ENCODE results near the gene PPP1R12C. TPM values are rescaled to one million over a fixed set of nuclear protein-coding genes. Genes with fewer than 3 reads are reported as not detected.

The PPP1R12C gene
- total and polyA plus RNA-seq, 2 experiments from 2014 or later = 16.4 to 66.9 TPM

DNA sequence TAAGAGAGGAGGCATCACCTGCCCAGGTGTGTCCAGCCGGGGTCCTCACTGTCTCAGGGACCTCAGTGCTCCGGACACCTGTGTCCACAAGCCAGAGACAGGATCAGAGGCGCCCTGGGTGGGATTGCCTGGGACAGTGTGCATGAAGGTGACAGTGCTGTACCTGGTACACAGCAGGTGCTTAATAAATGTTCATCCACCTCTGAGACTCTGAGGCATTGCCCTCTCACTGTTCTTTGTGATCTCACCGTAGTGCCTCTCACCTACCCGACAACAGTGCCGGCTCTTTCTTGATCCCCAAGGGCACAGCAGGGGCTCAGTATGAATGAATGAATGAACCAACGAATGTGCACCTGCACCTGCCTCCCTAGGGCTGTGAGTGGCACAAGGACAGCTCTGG, 63.7 kb downstream of the PPP1R12C start:
- WGBS, 2 experiments (ENCODE audit: low coverage in 1 of 2, low lambda C conversion rate in 2 of 2, missing lambda C conversion rate in 2 of 2) = 89 to 94% methylated on average over 7 of the region's 7 CpGs
- Histone ChIP-seq H3K4me1 (ENCODE audit: insufficient read depth) (no peaks in the 10 kb centered on the region), H3K79me2 (ENCODE audit: insufficient read depth) (no peaks in the 10 kb centered on the region), H3F3A (ENCODE audit: insufficient read depth) (no peaks in the 10 kb centered on the region), H3K36me3 (ENCODE audit: low read depth) (no peaks in the 10 kb centered on the region; the same call in 1 of the 2 replicates), H3K4me2 (ENCODE audit: unreplicated experiment) (no peak overlapping the region), H3K9me2 (ENCODE audit: insufficient read depth) (no peaks in the 10 kb centered on the region), H3K9ac (no peak overlapping the region), H2AFZ (no peak overlapping the region), H3K27ac (no peak overlapping the region), H4K20me1 (ENCODE audit: insufficient read depth) (no peaks in the 10 kb centered on the region), H3K4me3 (no peak overlapping the region), H3K27me3 (replicated peaks; ENCODE audit: insufficient read depth) (no peaks in the 10 kb centered on the region), H3K9me3 (ENCODE audit: low read depth) (no peaks in the 10 kb centered on the region)
- no peak for TF ChIP-seq EZH2 (IDR thresholded peaks at IDR 0.05; ENCODE audit: insufficient read depth, poor library complexity, severe bottlenecking)
- no peak for TF ChIP-seq EZH2phosphoT487 (IDR thresholded peaks at IDR 0.05; ENCODE audit: insufficient read depth, low read depth)
- in situ Hi-C loops (cut with MboI) = no loop called here
- DNase-seq = no peak

DNA sequence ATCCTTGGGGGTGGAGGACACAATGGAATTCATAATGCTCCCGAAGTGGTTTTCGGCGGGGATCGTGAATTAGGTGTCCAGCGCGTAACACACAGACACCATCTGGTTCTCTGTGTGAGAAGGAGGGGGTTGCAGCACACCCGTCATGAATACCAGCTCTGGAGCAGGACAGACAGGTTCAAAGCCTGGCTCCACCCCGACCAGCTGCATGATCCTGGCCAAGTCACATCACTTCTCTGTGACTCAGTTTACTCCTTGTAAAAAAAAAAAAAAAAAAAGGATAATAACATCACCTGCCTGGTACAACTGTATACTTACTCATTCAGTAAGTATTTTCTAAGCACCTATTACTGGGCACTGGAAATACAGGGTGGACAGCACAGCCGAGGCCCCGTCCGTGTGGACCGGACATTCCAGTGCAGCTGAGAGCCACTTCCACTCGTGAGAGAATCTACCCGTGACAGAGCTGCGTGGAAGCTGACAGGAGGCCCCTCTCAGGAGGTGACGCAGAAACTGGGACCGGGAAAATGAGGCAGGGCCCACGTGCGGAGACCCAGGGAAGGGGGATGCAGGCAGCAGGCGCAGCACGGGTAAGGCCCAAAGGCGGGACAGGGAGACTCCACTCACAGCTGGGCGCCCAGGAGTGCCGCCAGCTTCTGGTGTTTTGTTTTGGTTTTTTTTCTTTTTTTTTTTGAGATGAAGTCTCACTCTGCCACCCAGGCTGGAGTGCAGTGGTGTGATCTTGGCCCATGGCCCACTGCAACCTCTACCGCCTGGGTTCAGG, 66.5 kb downstream of the PPP1R12C start:
- H3K4me3 ChIP-seq = no peak overlapping the region
- H3K79me2 ChIP-seq (ENCODE audit: insufficient read depth) = no peaks in the 10 kb centered on the region
- no peaks in the 10 kb centered on the region for H4K20me1 ChIP-seq (ENCODE audit: insufficient read depth)
- no peaks in the 10 kb centered on the region for H3K9me3 ChIP-seq (ENCODE audit: low read depth)
- H3K9ac ChIP-seq = no peak overlapping the region
- H3K4me1 ChIP-seq (ENCODE audit: insufficient read depth) = no peaks in the 10 kb centered on the region
- H3K36me3 ChIP-seq (ENCODE audit: low read depth) = no peaks in the 10 kb centered on the region
- DNase-seq = no peak
- no peak for TF ChIP-seq EZH2phosphoT487 (IDR thresholded peaks at IDR 0.05; ENCODE audit: insufficient read depth, low read depth)
- no peak for TF ChIP-seq EZH2 (IDR thresholded peaks at IDR 0.05; ENCODE audit: insufficient read depth, poor library complexity, severe bottlenecking)
- no peak overlapping the region for H2AFZ ChIP-seq
- in situ Hi-C loops (cut with MboI) = no loop called here
- H3F3A ChIP-seq (ENCODE audit: insufficient read depth) = no peaks in the 10 kb centered on the region
- no peaks in the 10 kb centered on the region for H3K27me3 ChIP-seq (replicated peaks; ENCODE audit: insufficient read depth)
- no peak overlapping the region for H3K27ac ChIP-seq
- H3K4me2 ChIP-seq (ENCODE audit: unreplicated experiment) = no peak overlapping the region
- H3K9me2 ChIP-seq (ENCODE audit: insufficient read depth) = no peaks in the 10 kb centered on the region
- 92 to 93% methylated on average over 25 of the region's 25 CpGs for WGBS, 2 experiments (ENCODE audit: low coverage in 1 of 2, low lambda C conversion rate in 2 of 2, missing lambda C conversion rate in 2 of 2)

- DNase-seq = no peak
- in situ Hi-C loops (cut with MboI) = no loop called here
- Histone ChIP-seq H3K4me3 (no peak overlapping the region), H3K4me1 (ENCODE audit: insufficient read depth) (no peaks in the 10 kb centered on the region), H3K9me3 (ENCODE audit: low read depth) (no peaks in the 10 kb centered on the region), H3F3A (ENCODE audit: insufficient read depth) (no peaks in the 10 kb centered on the region), H3K9ac (no peak overlapping the region), H3K27ac (no peak overlapping the region), H3K27me3 (replicated peaks; ENCODE audit: insufficient read depth) (no peaks in the 10 kb centered on the region), H3K4me2 (ENCODE audit: unreplicated experiment) (no peak overlapping the region), H4K20me1 (ENCODE audit: insufficient read depth) (no peaks in the 10 kb centered on the region), H3K36me3 (ENCODE audit: low read depth) (no peaks in the 10 kb centered on the region), H3K9me2 (ENCODE audit: insufficient read depth) (no peaks in the 10 kb centered on the region), H2AFZ (no peak overlapping the region), H3K79me2 (ENCODE audit: insufficient read depth) (no peaks in the 10 kb centered on the region)
- no peak for TF ChIP-seq EZH2 (IDR thresholded peaks at IDR 0.05; ENCODE audit: insufficient read depth, poor library complexity, severe bottlenecking)
- TF ChIP-seq EZH2phosphoT487 (IDR thresholded peaks at IDR 0.05; ENCODE audit: insufficient read depth, low read depth) = no peak
- 92% methylated on average over 15 of the region's 15 CpGs for WGBS, 2 experiments (ENCODE audit: low coverage in 1 of 2, low lambda C conversion rate in 2 of 2, missing lambda C conversion rate in 2 of 2)
Measured at GRCh38 chr19:55048446-55048845, 69.0 kb downstream of the PPP1R12C start.

DNA sequence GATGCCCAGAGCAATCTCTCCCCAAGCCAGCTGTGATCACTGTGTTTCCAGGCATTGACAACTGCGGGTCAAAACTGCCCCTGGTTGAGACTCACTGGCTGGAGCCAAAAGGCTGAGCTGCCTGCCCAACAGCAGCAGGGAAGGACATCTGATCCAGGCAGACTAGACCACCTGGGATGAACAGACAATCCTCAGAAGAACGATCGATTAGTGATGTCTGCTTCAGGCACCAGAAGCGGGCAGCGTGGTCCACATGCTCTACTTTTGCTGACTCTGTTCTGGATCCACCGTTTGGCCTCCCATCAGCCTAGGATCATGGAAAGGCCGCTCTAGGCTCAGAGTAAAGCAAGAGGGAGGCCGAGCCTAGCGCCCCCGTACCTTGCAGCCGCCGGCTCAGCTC, 69.5 kb downstream of the PPP1R12C start:
- in situ Hi-C loops (cut with MboI) = no loop called here
- H3K79me2 ChIP-seq (ENCODE audit: insufficient read depth) = no peaks in the 10 kb centered on the region
- WGBS, 2 experiments (ENCODE audit: low coverage in 1 of 2, low lambda C conversion rate in 2 of 2, missing lambda C conversion rate in 2 of 2) = 84 to 88% methylated on average over 12 of the region's 12 CpGs
- H3K9me2 ChIP-seq (ENCODE audit: insufficient read depth) = no peaks in the 10 kb centered on the region
- H3K4me3 ChIP-seq = no peak overlapping the region
- no peak overlapping the region for H3K9ac ChIP-seq
- no peaks in the 10 kb centered on the region for H3F3A ChIP-seq (ENCODE audit: insufficient read depth)
- H3K27ac ChIP-seq = no peak overlapping the region
- H3K36me3 ChIP-seq (ENCODE audit: low read depth) = no peaks in the 10 kb centered on the region
- TF ChIP-seq EZH2 (IDR thresholded peaks at IDR 0.05; ENCODE audit: insufficient read depth, poor library complexity, severe bottlenecking) = no peak
- no peak for TF ChIP-seq EZH2phosphoT487 (IDR thresholded peaks at IDR 0.05; ENCODE audit: insufficient read depth, low read depth)
- no peaks in the 10 kb centered on the region for H4K20me1 ChIP-seq (ENCODE audit: insufficient read depth)
- no peak for DNase-seq
- no peaks in the 10 kb centered on the region for H3K9me3 ChIP-seq (ENCODE audit: low read depth)
- no peak overlapping the region for H2AFZ ChIP-seq
- no peaks in the 10 kb centered on the region for H3K27me3 ChIP-seq (replicated peaks; ENCODE audit: insufficient read depth)
- H3K4me1 ChIP-seq (ENCODE audit: insufficient read depth) = no peaks in the 10 kb centered on the region
- no peak overlapping the region for H3K4me2 ChIP-seq (ENCODE audit: unreplicated experiment)

All from GM23248 (cell line).